Testis (tissue), 3 donors: ENCODE data around the gene EFCAB11. TPM values are rescaled to one million over a fixed set of nuclear protein-coding genes. Genes with fewer than 3 reads are reported as not detected.

Source experiments
- DNase-seq: peaks from one replicate; pipeline ENCODE4 v3.0.0-alpha.2; 2019
- H3K27ac ChIP-seq, 2 donors: fragments of 200-600 bp; sonication (generic); one replicate each; pipeline ENCODE4 v1.5.1; 2019
- H3K27me3 ChIP-seq: fragments of 200-600 bp; sonication (generic); one replicate; pipeline ENCODE4 v1.5.1; 2019
- H3K36me3 ChIP-seq: fragments of 200-600 bp; sonication (generic); one replicate; pipeline ENCODE4 v1.5.1; 2017; ENCODE audit warnings: low read depth; ENCODE audit errors: missing control alignments
- H3K4me1 ChIP-seq: fragments of 200-600 bp; sonication (generic); one replicate; pipeline ENCODE4 v1.5.1; 2019
- H3K4me3 ChIP-seq, 2 donors: fragments of 200-600 bp; sonication (generic); one replicate each; pipeline ENCODE4 v1.5.1; 2017 to 2019
- H3K9me3 ChIP-seq: fragments of 200-600 bp; sonication (generic); one replicate; pipeline ENCODE4 v1.5.1; 2017
- CTCF ChIP-seq, 3 experiments: fragments of 450-650 bp in 2 of 3; fragments of 200-600 bp in 1 of 3; sonication (generic) in 1 of 3; IDR thresholded peaks; one replicate each; pipeline ENCODE4 v1.5.1; 2016 to 2019; ENCODE audit warnings: antibody characterized with exemption in 3 of 3, mild to moderate bottlenecking in 2 of 3, moderate library complexity in 1 of 3
- POLR2A ChIP-seq: fragments of 450-650 bp; IDR thresholded peaks from one replicate; pipeline ENCODE4 v1.6.1; 2017; ENCODE audit warnings: antibody characterized with exemption, mild to moderate bottlenecking, moderate library complexity
- WGBS, 2 donors: methylation state at CpG; one replicate each; pipeline ENCODE4 v1.1.5; 2018; 5-methylcytosine and 5-hydroxymethylcytosine counted together
- intact Hi-C: fragments of 100-400 bp; cut with DNase I; formaldehyde crosslinking; loops from one replicate; pipeline ENCODE4 v1.15.1; 2023; ENCODE audit warnings: low total_unique reads
- polyA plus RNA-seq: library from polyadenylated mRNA; stranded (reverse); fragments of 350-450 nt; fragmentation: Illumina TruSeq; extraction: RNeasy Lipid Tissue Mini Kit (QIAGEN cat#74804); gene quantifications from one replicate; pipeline ENCODE4 v1.2.3, GENCODE V29; 2014; ENCODE audit warnings: low read depth, low replicate concordance; ENCODE audit not compliant: insufficient read depth
- total RNA-seq, 2 donors: library from RNA; depleted of rRNA; stranded (reverse); fragments of >200 nt; gene quantifications; one replicate each; pipeline ENCODE4 v1.2.3, GENCODE V29; 2016

Gene EFCAB11
- total and polyA plus RNA-seq, 3 donors from 2014 or later: 30.5 to 78.3 (median 50.6) TPM

- TF ChIP-seq CTCF (IDR thresholded peaks at IDR 0.05) (no peak), POLR2A (no peak)
- Histone ChIP-seq H3K4me3 (no peak overlapping the region), H3K9me3 (no peaks in the 10 kb centered on the region), H3K4me1 (no peaks in the 10 kb centered on the region), H3K27ac (no peak overlapping the region), H3K27me3 (no peaks in the 10 kb centered on the region), H3K36me3 (no peaks in the 10 kb centered on the region)
- DNase-seq: no peak
- 63 to 67% methylated on average over 3 of the region's 3 CpGs for whole genome bisulfite sequencing, 2 donors
- intact Hi-C loops: no loop called here
Observed at GRCh38 chr14:89771251-89771650, 183.3 kb downstream of the EFCAB11 start.

GRCh38 chr14:89767861-89768268, 186.7 kb downstream of the EFCAB11 start:
- WGBS, 2 donors: 46 to 67% methylated on average over 4 of the region's 4 CpGs
- no peaks in the 10 kb centered on the region for H3K4me1 ChIP-seq
- no peak overlapping the region for H3K4me3 ChIP-seq
- no peaks in the 10 kb centered on the region for H3K36me3 ChIP-seq
- H3K27ac ChIP-seq: no peak overlapping the region
- H3K9me3 ChIP-seq: no peaks in the 10 kb centered on the region
- DNase-seq: peak; percentile 62
- TF ChIP-seq CTCF (IDR thresholded peaks at IDR 0.05): peak; percentile 49 to 62 (median 50)
- no peak for TF ChIP-seq POLR2A
- H3K27me3 ChIP-seq: no peaks in the 10 kb centered on the region
- intact Hi-C loops: no loop called here

- H3K36me3 ChIP-seq: no peaks in the 10 kb centered on the region
- intact Hi-C loops: no loop called here
Observed at GRCh38 chr14:89767131-89767530, 187.4 kb downstream of the EFCAB11 start.

DNA sequence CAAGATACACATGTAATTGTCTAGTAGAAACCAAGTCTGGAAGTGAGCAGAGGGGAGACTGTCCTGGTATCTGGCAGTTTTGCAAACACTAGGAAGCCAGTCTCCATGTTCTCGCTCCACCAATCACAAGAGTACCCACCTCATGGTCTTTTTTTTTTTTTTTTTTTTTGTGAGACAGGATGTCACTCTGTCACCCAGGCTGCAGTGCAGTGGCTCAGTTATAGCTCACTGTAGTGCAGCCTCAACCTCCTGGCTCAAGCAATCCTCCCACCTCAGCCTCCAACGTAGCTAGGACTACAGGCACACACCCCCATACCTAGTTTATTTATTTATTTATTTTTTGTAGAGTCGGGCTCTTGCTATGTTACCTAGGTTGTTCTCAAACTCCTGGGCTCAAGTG, 189.2 kb downstream of the EFCAB11 start:
- H3K36me3 ChIP-seq: no peaks in the 10 kb centered on the region
- intact Hi-C loops: no loop called here
- 77 to 91% methylated on average over 3 of the region's 3 CpGs for WGBS, 2 donors
- H3K9me3 ChIP-seq: no peaks in the 10 kb centered on the region
- DNase-seq: no peak
- no peak overlapping the region for H3K27ac ChIP-seq
- H3K27me3 ChIP-seq: no peaks in the 10 kb centered on the region
- no peak overlapping the region for H3K4me3 ChIP-seq
- H3K4me1 ChIP-seq: no peaks in the 10 kb centered on the region
- TF ChIP-seq POLR2A: no peak

More at GRCh38 chr14:89767131-89767530, 187.4 kb downstream of the EFCAB11 start:
- no peaks in the 10 kb centered on the region for H3K9me3 ChIP-seq
- no peaks in the 10 kb centered on the region for H3K4me1 ChIP-seq
- no peak overlapping the region for H3K27ac ChIP-seq
- H3K27me3 ChIP-seq: no peaks in the 10 kb centered on the region
- 70 to 82% methylated on average over 3 of the region's 3 CpGs for WGBS, 2 donors
- H3K4me3 ChIP-seq: no peak overlapping the region
- TF ChIP-seq POLR2A (no peak), CTCF (IDR thresholded peaks at IDR 0.05) (no peak)
- DNase-seq: no peak

- no peak for TF ChIP-seq CTCF (IDR thresholded peaks at IDR 0.05)
- no peak for TF ChIP-seq POLR2A
- no peaks in the 10 kb centered on the region for H3K9me3 ChIP-seq
- intact Hi-C loops: no loop called here
- no peaks in the 10 kb centered on the region for H3K36me3 ChIP-seq
- no peak for DNase-seq
- peak overlapping the region in 1 of 2 donors; percentile 3 for H3K4me3 ChIP-seq
- H3K27me3 ChIP-seq: no peaks in the 10 kb centered on the region
- WGBS, 2 donors: 59 to 66% methylated on average over 7 of the region's 7 CpGs
- no peaks in the 10 kb centered on the region for H3K4me1 ChIP-seq
- H3K27ac ChIP-seq: no peak overlapping the region
Observed at GRCh38 chr14:89760086-89760485, 194.4 kb downstream of the EFCAB11 start.
